ENCODE data around the gene HYAL3. TPM values are rescaled to one million over a fixed set of nuclear protein-coding genes. Genes with fewer than 3 reads are reported as not detected.
A peak's percentile ranks its signal among the peaks of the same experiment; 100 is the strongest.
"Not testable (repeated sequence)": the region's sequence is repeated elsewhere in the genome, so short reads cannot be mapped to it uniquely, and the experiment has no call there.

The HYAL3 gene
- total RNA-seq, 4 donors from 2014 or later, result 2.4 to 8.8 (median 4.0) TPM

- Histone ChIP-seq H3K36me3 (peaks cover 0 to 27% of the 10 kb centered on the region in 2 donors), H3K4me3 (peak overlapping the region in 1 of 2 donors; percentile 44), H3K9me3 (no peaks in the 10 kb centered on the region), H3K4me1 (peaks cover 0 to 77% (median 24%) of the 10 kb centered on the region in 3 donors), H3K27me3 (peaks cover 33% of the 10 kb centered on the region), H3K27ac (peak overlapping the region in 1 of 4 donors; percentile 59)
- ATAC-seq, result no peak
- 60% methylated on average over 9 of the region's 31 CpGs; no CpG with 5 or more reads in 1 of the 2 donors for WGBS, 2 donors (ENCODE audit: low coverage in 1 of 2)
- TF ChIP-seq EP300 (IDR thresholded peaks at IDR 0.05) (no peak), POLR2AphosphoS5 (IDR thresholded peaks at IDR 0.05) (no peak), CTCF (IDR thresholded peaks at IDR 0.05) (no peak), POLR2A (IDR thresholded peaks at IDR 0.05) (no peak)
Measured at GRCh38 chr3:50273689-50274065, 25.5 kb downstream of the HYAL3 start.

GRCh38 chr3:50272911-50273688, 26.1 kb downstream of the HYAL3 start:
- H3K36me3 ChIP-seq, result peaks cover 0 to 27% of the 10 kb centered on the region in 2 donors
- 4 to 6% methylated on average over 4 to 10 of the region's 61 CpGs for WGBS, 2 donors (ENCODE audit: low coverage in 1 of 2)
- TF ChIP-seq POLR2A (IDR thresholded peaks at IDR 0.05) (no peak), POLR2AphosphoS5 (IDR thresholded peaks at IDR 0.05) (peak; percentile 66), CTCF (IDR thresholded peaks at IDR 0.05) (peak in 3 of 4 experiments; percentile 98 to 100 (median 99))
- ATAC-seq, result peak; percentile 77
- H3K27ac ChIP-seq, result peak overlapping the region in 1 of 4 donors; percentile 59
- H3K27me3 ChIP-seq, result peaks cover 33% of the 10 kb centered on the region
- no peaks in the 10 kb centered on the region for H3K9me3 ChIP-seq
- peak overlapping the region in 1 of 2 donors; percentile 44 for H3K4me3 ChIP-seq
- peaks cover 0 to 80% (median 30%) of the 10 kb centered on the region in 3 donors for H3K4me1 ChIP-seq

- H3K9me3 ChIP-seq, ATAC-seq: not testable (repeated sequence)
- Histone ChIP-seq H3K27me3 (peaks cover 33% of the 10 kb centered on the region), H3K27ac (peak overlapping the region in 1 of 4 donors; percentile 59), H3K4me1 (peaks cover 0 to 86% (median 33%) of the 10 kb centered on the region in 3 donors), H3K4me3 (peak overlapping the region in 1 of 2 donors; percentile 44), H3K36me3 (peaks cover 0 to 27% of the 10 kb centered on the region in 2 donors)
- 7 to 61% methylated on average over 4 to 10 of the region's 10 CpGs for WGBS, 2 donors (ENCODE audit: low coverage in 1 of 2)
Measured at GRCh38 chr3:50272538-50272910, 26.7 kb downstream of the HYAL3 start.

- no peak for ATAC-seq
- Histone ChIP-seq H3K27me3 (peaks cover 26% of the 10 kb centered on the region), H3K4me3 (peak overlapping the region in 1 of 2 donors; percentile 68), H3K27ac (peak overlapping the region in 3 of 4 donors; percentile 95 to 100 (median 98)), H3K9me3 (no peaks in the 10 kb centered on the region), H3K4me1 (peaks cover 0 to 97% (median 33%) of the 10 kb centered on the region in 3 donors), H3K36me3 (peaks cover 0 to 20% of the 10 kb centered on the region in 2 donors)
- TF ChIP-seq POLR2AphosphoS5 (IDR thresholded peaks at IDR 0.05) (no peak), CTCF (IDR thresholded peaks at IDR 0.05) (no peak), EP300 (IDR thresholded peaks at IDR 0.05) (no peak), POLR2A (IDR thresholded peaks at IDR 0.05) (no peak)
- 81 to 100% methylated on average over 1 to 3 of the region's 10 CpGs for WGBS, 2 donors (ENCODE audit: low coverage in 1 of 2)
Measured at GRCh38 chr3:50271314-50271936, 27.8 kb downstream of the HYAL3 start.

GRCh38 chr3:50270422-50271224, 28.6 kb downstream of the HYAL3 start:
- Histone ChIP-seq H3K4me3 (peak overlapping the region in 1 of 2 donors; percentile 68), H3K36me3 (peaks cover 0 to 12% of the 10 kb centered on the region in 2 donors), H3K27me3 (peaks cover 18% of the 10 kb centered on the region), H3K9me3 (no peaks in the 10 kb centered on the region), H3K4me1 (peaks cover 0 to 97% (median 41%) of the 10 kb centered on the region in 3 donors), H3K27ac (peak overlapping the region in 3 of 4 donors; percentile 95 to 100 (median 98))
- WGBS, 2 donors (ENCODE audit: low coverage in 1 of 2), result 60% methylated on average over 1 of the region's 19 CpGs; no CpG with 5 or more reads in 1 of the 2 donors
- peak; percentile 27 for TF ChIP-seq POLR2AphosphoS5 (IDR thresholded peaks at IDR 0.05)
- TF ChIP-seq CTCF (IDR thresholded peaks at IDR 0.05), result no peak
- no peak for ATAC-seq

Measured in gastroesophageal sphincter (tissue), 4 donors.